HUES6 (cell line): ENCODE measurements around the gene CISTR.

Experiments
- H3K27ac ChIP-seq: 2 replicates; pipeline ENCODE4 v1.7.0; 2013; ENCODE audit warnings: low read depth, mild to moderate bottlenecking, low read length, inconsistent platforms
- H3K27me3 ChIP-seq: 2 replicates; pipeline ENCODE4 v1.6.1; 2013; ENCODE audit warnings: low read length; ENCODE audit not compliant: control insufficient read depth, insufficient read depth
- H3K36me3 ChIP-seq: 2 replicates; pipeline ENCODE4 v1.6.1; 2013; ENCODE audit warnings: low read length; ENCODE audit not compliant: control insufficient read depth, insufficient read depth
- H3K4me1 ChIP-seq: 2 replicates; pipeline ENCODE4 v1.6.1; 2013; ENCODE audit warnings: low read length; ENCODE audit not compliant: control insufficient read depth, insufficient read depth
- H3K4me3 ChIP-seq: 2 replicates; pipeline ENCODE4 v1.5.1; 2013; ENCODE audit warnings: low read depth, low read length
- H3K9ac ChIP-seq: one replicate; pipeline ENCODE4 v1.6.1; 2013; ENCODE audit warnings: mild to moderate bottlenecking, low read length
- H3K9me3 ChIP-seq: 2 replicates; pipeline ENCODE4 v1.6.1; 2013; ENCODE audit warnings: low read depth, low read length; ENCODE audit not compliant: control insufficient read depth, insufficient read depth

The CISTR gene

DNA sequence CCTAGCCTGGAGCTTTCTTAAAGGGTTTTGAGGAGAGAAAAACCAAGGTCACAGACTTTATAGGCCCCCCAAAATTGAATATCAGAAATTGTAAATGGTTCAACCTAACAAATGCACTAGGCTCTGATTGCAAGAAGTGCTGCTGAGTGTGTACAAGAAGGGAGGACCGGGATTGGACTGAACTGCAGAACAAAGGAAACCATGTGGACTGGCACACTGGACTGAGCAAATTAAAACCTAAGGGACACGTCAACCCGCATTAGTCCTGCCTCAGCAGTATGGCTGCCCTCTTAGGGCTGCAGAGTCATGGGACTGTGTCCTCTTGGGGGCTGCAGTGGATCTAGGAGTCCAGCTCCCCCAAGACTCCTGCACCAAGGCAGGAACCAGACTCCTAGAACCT lies 842 bp upstream of the CISTR start:
- no peak overlapping the region for H3K27ac ChIP-seq
- no peak overlapping the region for H3K4me3 ChIP-seq
- H3K27me3 ChIP-seq, result peaks cover 92% of the 10 kb centered on the region
- H3K9me3 ChIP-seq, result no peaks in the 10 kb centered on the region
- H3K36me3 ChIP-seq, result no peaks in the 10 kb centered on the region
- peaks cover 57% of the 10 kb centered on the region for H3K4me1 ChIP-seq
- H3K9ac ChIP-seq, result no peak overlapping the region

GRCh38 chr12:53752192-53752601 lies 418 bp upstream of the CISTR start:
- H3K27me3 ChIP-seq, result peaks cover 92% of the 10 kb centered on the region
- no peaks in the 10 kb centered on the region for H3K9me3 ChIP-seq
- no peaks in the 10 kb centered on the region for H3K36me3 ChIP-seq
- no peak overlapping the region for H3K27ac ChIP-seq
- peak overlapping the region; percentile 54 for H3K4me3 ChIP-seq
- H3K9ac ChIP-seq, result no peak overlapping the region
- peaks cover 54% of the 10 kb centered on the region for H3K4me1 ChIP-seq

- Histone ChIP-seq H3K9ac (no peak overlapping the region), H3K36me3 (no peaks in the 10 kb centered on the region), H3K9me3 (no peaks in the 10 kb centered on the region), H3K4me1 (peaks cover 46% of the 10 kb centered on the region), H3K4me3 (peak overlapping the region; percentile 54), H3K27me3 (peaks cover 98% of the 10 kb centered on the region), H3K27ac (no peak overlapping the region)
These were observed 905 bp downstream of the CISTR start for GRCh38 chr12:53750812-53751335.

DNA sequence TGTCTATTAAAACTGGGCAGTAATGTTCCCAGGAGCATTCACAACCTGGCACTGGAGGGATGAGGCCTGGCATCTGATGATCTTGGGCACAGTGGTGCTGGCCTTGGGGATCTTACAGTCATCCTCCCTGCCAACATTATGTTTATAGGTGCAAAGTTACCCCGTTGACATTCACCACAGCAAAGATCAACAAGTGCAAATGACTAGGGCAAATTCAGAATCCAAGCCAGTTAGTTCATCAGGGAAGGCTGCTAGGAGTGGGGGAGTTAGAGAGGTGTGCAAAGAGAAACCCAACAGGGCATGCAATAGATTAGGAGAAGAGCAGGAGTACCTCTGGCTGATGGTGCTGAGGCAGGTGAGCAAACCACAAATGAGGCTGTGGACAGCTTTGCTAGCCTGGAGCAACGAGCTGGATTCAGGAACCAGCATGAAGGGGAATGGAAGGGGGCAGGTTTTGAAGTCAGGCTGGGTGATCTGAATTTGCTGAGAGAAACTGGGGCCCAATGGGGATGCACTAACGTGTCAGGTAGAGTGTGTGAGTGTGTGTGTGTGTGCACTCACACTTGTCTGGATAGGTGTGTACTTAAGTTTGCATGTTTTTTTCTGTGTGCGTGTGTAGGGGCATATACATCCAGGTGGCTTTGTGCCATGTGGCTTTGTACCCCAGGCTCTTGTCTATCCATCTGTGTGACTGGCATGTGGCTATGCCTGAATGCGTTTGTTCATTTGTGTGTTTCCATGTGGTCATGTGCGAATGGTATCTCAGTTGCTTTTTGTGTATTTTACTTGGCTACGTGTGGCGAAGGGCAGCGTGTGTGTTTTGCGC lies 1.6 kb downstream of the CISTR start:
- H3K4me3 ChIP-seq, result peak overlapping the region; percentile 54
- peaks cover 100% of the 10 kb centered on the region for H3K27me3 ChIP-seq
- H3K36me3 ChIP-seq, result no peaks in the 10 kb centered on the region
- H3K27ac ChIP-seq, result no peak overlapping the region
- H3K9ac ChIP-seq, result no peak overlapping the region
- H3K9me3 ChIP-seq, result no peaks in the 10 kb centered on the region
- peaks cover 39% of the 10 kb centered on the region for H3K4me1 ChIP-seq

DNA sequence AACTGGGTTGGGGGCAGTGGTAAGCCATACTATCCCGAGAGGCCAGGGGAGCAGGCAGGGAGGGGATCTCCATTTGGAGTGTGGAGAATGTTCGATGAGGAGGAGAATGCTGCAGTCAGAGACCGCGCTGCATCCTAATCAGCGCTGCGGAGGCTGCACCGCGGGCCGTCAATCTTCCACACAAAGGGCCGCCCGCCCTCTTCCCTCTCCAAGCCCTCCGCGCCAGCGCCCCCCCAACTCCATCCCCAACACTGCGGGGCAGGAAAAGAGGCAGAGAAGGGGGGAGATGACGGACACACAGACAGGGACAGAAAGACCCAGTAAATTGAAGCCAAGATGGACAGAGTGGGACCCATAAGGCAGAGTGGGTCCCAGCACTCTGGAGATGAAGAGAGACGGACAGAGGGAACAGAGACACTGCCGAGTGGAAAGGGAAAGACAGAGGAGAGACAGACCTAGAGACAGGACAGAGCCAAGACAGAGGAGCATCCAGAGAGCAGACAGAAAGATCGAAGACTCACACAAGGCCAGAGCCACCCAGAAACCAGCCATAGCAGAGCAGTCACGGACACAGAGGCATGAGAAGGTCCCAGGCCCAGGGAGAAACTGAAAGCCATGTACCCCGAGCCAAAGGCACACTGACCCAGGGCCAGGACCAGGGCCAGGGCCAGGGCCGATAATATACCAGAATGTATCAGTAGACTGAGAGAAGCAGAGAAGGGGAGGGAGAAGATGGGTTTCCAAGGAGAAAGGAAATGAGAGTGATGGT lies 3.5 kb downstream of the CISTR start:
- no peak overlapping the region for H3K9ac ChIP-seq
- no peaks in the 10 kb centered on the region for H3K36me3 ChIP-seq
- no peak overlapping the region for H3K4me3 ChIP-seq
- peaks cover 29% of the 10 kb centered on the region for H3K4me1 ChIP-seq
- peaks cover 99% of the 10 kb centered on the region for H3K27me3 ChIP-seq
- no peaks in the 10 kb centered on the region for H3K9me3 ChIP-seq
- H3K27ac ChIP-seq, result no peak overlapping the region

DNA sequence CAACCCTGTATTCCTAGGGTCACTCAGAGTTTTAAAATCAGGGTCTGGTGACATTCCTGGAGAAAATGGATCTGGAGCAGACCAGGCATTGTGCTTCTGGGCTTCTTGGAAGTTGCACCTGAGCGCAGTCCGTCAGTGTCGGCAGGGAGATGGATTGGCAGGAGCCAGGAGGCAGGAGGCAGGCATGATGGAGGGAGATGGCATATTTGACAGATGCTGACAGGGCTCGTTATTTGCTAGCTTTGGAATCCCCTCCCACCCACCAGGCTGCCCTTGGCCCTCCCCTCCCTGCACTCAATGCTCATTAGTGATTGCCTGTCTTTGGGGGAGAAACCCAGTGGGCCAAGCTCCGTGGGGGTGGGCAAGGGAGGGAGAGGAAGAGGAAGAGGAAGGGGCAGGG lies 4.7 kb downstream of the CISTR start:
- Histone ChIP-seq H3K4me3 (no peak overlapping the region), H3K9me3 (no peaks in the 10 kb centered on the region), H3K27me3 (peaks cover 99% of the 10 kb centered on the region), H3K9ac (no peak overlapping the region), H3K36me3 (no peaks in the 10 kb centered on the region), H3K27ac (no peak overlapping the region), H3K4me1 (peaks cover 25% of the 10 kb centered on the region)

- Histone ChIP-seq H3K4me3 (no peak overlapping the region), H3K9ac (no peak overlapping the region), H3K9me3 (no peaks in the 10 kb centered on the region), H3K27me3 (peaks cover 95% of the 10 kb centered on the region), H3K36me3 (no peaks in the 10 kb centered on the region), H3K4me1 (peaks cover 24% of the 10 kb centered on the region), H3K27ac (no peak overlapping the region)
These were observed 5.1 kb downstream of the CISTR start for GRCh38 chr12:53746592-53747092.

GRCh38 chr12:53744751-53745150 lies 7.0 kb downstream of the CISTR start:
- peaks cover 95% of the 10 kb centered on the region for H3K27me3 ChIP-seq
- H3K27ac ChIP-seq, result no peak overlapping the region
- no peaks in the 10 kb centered on the region for H3K9me3 ChIP-seq
- peaks cover 13% of the 10 kb centered on the region for H3K4me1 ChIP-seq
- H3K36me3 ChIP-seq, result no peaks in the 10 kb centered on the region
- no peak overlapping the region for H3K4me3 ChIP-seq
- H3K9ac ChIP-seq, result no peak overlapping the region

DNA sequence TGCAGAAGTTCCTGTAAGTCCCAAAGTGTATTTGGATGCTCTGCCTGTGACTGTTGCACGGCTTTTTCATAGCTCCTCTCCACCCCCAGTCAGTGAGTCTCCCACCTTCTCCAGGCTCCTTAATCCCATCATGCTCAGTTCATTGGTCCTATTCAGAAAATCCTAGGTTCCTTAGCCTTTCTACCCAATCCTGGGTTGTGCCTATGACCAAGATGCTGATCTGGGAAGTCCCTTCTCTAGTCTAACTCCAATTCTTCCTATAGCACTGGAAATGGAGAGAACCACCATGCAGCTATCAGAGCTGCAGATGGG lies 7.7 kb downstream of the CISTR start:
- Histone ChIP-seq H3K9ac (no peak overlapping the region), H3K36me3 (no peaks in the 10 kb centered on the region), H3K27ac (no peak overlapping the region), H3K27me3 (peaks cover 95% of the 10 kb centered on the region), H3K4me1 (peaks cover 18% of the 10 kb centered on the region), H3K9me3 (no peaks in the 10 kb centered on the region), H3K4me3 (no peak overlapping the region)

GRCh38 chr12:53743266-53744129 lies 8.3 kb downstream of the CISTR start:
- peaks cover 20% of the 10 kb centered on the region for H3K4me1 ChIP-seq
- no peaks in the 10 kb centered on the region for H3K9me3 ChIP-seq
- H3K36me3 ChIP-seq, result no peaks in the 10 kb centered on the region
- H3K4me3 ChIP-seq, result 0 out of 2 replicates have a peak overlapping the region, but pooled peaks have one; percentile 16
- H3K27me3 ChIP-seq, result peaks cover 95% of the 10 kb centered on the region
- no peak overlapping the region for H3K9ac ChIP-seq
- no peak overlapping the region for H3K27ac ChIP-seq
